ENCODE data around the gene NKG7. TPM values are rescaled to one million over a fixed set of nuclear protein-coding genes. Genes with fewer than 3 reads are reported as not detected.

The NKG7 gene
- total and polyA plus RNA-seq, 2 of the 13 experiments (the other 11 are each of a cell fraction or from before 2014, with no cell fraction given) = 0.40 TPM; not detected in 1

- TF ChIP-seq BCL3 (CRISPR knock-in tag; IDR thresholded peaks at IDR 0.05) (peak; percentile 24; the same call in 1 of the 2 replicates), ARNT (IDR thresholded peaks at IDR 0.05) (no peak), NAIF1 (CRISPR knock-in tag; IDR thresholded peaks at IDR 0.05; ENCODE audit: borderline replicate concordance) (no peak), AKAP8 (CRISPR knock-in tag; IDR thresholded peaks at IDR 0.05) (peak; percentile 77), ZNF546 (CRISPR knock-in tag; conservative IDR thresholded peaks at IDR 0.05) (no peak), ZNF383 (CRISPR knock-in tag; IDR thresholded peaks at IDR 0.05; ENCODE audit: borderline replicate concordance) (no peak), ZFP37 (CRISPR knock-in tag; IDR thresholded peaks at IDR 0.05; ENCODE audit: borderline replicate concordance) (no peak), ZNF496 (CRISPR knock-in tag; IDR thresholded peaks at IDR 0.05; ENCODE audit: insufficient replicate concordance) (no peak), ZNF512B (CRISPR knock-in tag; IDR thresholded peaks at IDR 0.05; ENCODE audit: borderline replicate concordance) (no peak), ZNF570 (CRISPR knock-in tag; IDR thresholded peaks at IDR 0.05; ENCODE audit: borderline replicate concordance) (no peak), ZNF674 (CRISPR knock-in tag; IDR thresholded peaks at IDR 0.05; ENCODE audit: low read depth) (no peak), TAF15 (IDR thresholded peaks at IDR 0.05; ENCODE audit: low read depth, low read length, poor library complexity, severe bottlenecking) (no peak), ZNF10 (CRISPR knock-in tag; IDR thresholded peaks at IDR 0.05; ENCODE audit: borderline replicate concordance, low read depth) (no peak), SKIL (CRISPR knock-in tag; IDR thresholded peaks at IDR 0.05; ENCODE audit: borderline replicate concordance) (no peak), ZNF678 (CRISPR knock-in tag; IDR thresholded peaks at IDR 0.05) (no peak)
- TF ChIP-seq, protein P1, sequence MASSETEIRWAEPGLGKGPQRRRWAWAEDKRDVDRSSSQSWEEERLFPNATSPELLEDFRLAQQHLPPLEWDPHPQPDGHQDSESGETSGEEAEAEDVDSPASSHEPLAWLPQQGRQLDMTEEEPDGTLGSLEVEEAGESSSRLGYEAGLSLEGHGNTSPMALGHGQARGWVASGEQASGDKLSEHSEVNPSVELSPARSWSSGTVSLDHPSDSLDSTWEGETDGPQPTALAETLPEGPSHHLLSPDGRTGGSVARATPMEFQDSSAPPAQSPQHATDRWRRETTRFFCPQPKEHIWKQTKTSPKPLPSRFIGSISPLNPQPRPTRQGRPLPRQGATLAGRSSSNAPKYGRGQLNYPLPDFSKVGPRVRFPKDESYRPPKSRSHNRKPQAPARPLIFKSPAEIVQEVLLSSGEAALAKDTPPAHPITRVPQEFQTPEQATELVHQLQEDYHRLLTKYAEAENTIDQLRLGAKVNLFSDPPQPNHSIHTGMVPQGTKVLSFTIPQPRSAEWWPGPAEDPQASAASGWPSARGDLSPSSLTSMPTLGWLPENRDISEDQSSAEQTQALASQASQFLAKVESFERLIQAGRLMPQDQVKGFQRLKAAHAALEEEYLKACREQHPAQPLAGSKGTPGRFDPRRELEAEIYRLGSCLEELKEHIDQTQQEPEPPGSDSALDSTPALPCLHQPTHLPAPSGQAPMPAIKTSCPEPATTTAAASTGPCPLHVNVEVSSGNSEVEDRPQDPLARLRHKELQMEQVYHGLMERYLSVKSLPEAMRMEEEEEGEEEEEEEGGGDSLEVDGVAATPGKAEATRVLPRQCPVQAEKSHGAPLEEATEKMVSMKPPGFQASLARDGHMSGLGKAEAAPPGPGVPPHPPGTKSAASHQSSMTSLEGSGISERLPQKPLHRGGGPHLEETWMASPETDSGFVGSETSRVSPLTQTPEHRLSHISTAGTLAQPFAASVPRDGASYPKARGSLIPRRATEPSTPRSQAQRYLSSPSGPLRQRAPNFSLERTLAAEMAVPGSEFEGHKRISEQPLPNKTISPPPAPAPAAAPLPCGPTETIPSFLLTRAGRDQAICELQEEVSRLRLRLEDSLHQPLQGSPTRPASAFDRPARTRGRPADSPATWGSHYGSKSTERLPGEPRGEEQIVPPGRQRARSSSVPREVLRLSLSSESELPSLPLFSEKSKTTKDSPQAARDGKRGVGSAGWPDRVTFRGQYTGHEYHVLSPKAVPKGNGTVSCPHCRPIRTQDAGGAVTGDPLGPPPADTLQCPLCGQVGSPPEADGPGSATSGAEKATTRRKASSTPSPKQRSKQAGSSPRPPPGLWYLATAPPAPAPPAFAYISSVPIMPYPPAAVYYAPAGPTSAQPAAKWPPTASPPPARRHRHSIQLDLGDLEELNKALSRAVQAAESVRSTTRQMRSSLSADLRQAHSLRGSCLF (CRISPR knock-in tag; IDR thresholded peaks at IDR 0.05; ENCODE audit: borderline replicate concordance) = no peak
These were observed 5.8 kb downstream of the NKG7 start (continued) for GRCh38 chr19:51366389-51367254.

All from HepG2 (cell line).